Nephron progenitor cell (in vitro differentiated cells): ENCODE data around the gene SLC25A25.
A peak's percentile ranks its signal among the peaks of the same experiment; 100 is the strongest.
"Not testable (repeated sequence)": the region's sequence is repeated elsewhere in the genome, so short reads cannot be mapped to it uniquely, and the experiment has no call there.

Experiments
- DNase-seq: peaks from one replicate; pipeline ENCODE4 v3.0.0; 2021
- H3K27ac Mint-ChIP-seq: 2 replicates; pipeline ENCODE4 v1.8.0; 2021; ENCODE audit warnings: mild to moderate bottlenecking, moderate library complexity, mixed read lengths
- H3K27me3 Mint-ChIP-seq: 2 replicates; pipeline ENCODE4 v1.8.0; 2021; ENCODE audit warnings: mild to moderate bottlenecking, low read depth, mixed read lengths; ENCODE audit not compliant: poor library complexity
- H3K36me3 Mint-ChIP-seq: 2 replicates; pipeline ENCODE4 v1.8.0; 2021; ENCODE audit warnings: low read depth, mixed read lengths
- H3K4me1 Mint-ChIP-seq: 2 replicates; pipeline ENCODE4 v1.8.0; 2021; ENCODE audit warnings: mixed read lengths
- H3K4me3 Mint-ChIP-seq: 2 replicates; pipeline ENCODE4 v1.8.0; 2021; ENCODE audit warnings: mild to moderate bottlenecking, moderate library complexity, mixed read lengths
- H3K9me3 Mint-ChIP-seq: 2 replicates; pipeline ENCODE4 v1.8.0; 2021; ENCODE audit warnings: mild to moderate bottlenecking, moderate library complexity, mixed read lengths
- TF ChIP-seq, protein P1 (sequence below): fragments of 200-600 bp; sonication (generic); IDR thresholded peaks from 2 replicates; pipeline ENCODE4 v1.5.0; 2021; ENCODE audit warnings: antibody characterized with exemption

Gene SLC25A25

DNA sequence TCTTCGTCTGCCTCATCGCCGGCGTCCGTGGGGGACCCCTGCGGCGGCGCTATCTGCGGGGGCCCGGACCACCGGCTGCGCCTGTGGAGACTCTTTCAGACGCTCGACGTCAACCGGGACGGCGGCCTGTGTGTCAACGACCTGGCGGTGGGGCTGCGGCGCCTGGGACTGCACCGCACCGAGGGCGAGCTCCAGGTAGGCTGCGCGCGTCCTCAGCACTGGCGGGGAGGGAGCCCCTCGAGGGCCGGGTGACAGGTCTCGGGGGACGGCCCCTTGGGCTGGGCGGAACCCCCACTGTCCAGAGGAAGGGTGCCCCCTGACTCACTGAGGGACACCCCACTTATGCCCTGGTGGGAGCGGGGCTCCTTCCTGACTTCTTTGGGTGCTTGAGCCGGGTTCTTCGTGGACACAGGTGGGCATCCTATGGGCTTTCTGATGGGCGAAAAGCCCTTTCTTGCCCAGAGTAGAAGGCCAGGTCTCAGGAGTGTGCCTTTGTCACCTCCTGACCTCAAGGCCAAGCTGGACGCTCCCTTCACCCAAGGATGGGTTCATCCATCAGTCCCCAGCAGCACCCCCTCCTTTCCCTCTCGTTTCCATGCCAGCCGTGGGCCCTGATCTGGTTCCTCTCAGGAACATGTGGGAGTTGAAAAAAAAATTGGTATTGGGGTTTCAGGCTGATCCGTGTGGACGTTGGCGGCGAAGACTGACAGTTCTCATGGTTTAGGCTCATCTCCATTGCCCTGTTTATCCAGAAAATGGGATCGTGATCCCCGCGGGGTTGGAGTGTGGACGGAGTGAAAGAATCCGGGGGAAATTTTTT is 564 bp downstream of the SLC25A25 start:
- H3K4me1 Mint-ChIP-seq: peaks cover 46% of the 10 kb centered on the region

GRCh38 chr9:128070874-128071273 is 2.8 kb downstream of the SLC25A25 start:
- Mint-ChIP-seq H3K4me3 (peak overlapping the region; percentile 32), H3K27me3 (no peaks in the 10 kb centered on the region), H3K9me3 (no peaks in the 10 kb centered on the region), H3K36me3 (peaks cover 3% of the 10 kb centered on the region), H3K4me1 (peaks cover 39% of the 10 kb centered on the region), H3K27ac (no peak overlapping the region)
- TF ChIP-seq, protein P1, sequence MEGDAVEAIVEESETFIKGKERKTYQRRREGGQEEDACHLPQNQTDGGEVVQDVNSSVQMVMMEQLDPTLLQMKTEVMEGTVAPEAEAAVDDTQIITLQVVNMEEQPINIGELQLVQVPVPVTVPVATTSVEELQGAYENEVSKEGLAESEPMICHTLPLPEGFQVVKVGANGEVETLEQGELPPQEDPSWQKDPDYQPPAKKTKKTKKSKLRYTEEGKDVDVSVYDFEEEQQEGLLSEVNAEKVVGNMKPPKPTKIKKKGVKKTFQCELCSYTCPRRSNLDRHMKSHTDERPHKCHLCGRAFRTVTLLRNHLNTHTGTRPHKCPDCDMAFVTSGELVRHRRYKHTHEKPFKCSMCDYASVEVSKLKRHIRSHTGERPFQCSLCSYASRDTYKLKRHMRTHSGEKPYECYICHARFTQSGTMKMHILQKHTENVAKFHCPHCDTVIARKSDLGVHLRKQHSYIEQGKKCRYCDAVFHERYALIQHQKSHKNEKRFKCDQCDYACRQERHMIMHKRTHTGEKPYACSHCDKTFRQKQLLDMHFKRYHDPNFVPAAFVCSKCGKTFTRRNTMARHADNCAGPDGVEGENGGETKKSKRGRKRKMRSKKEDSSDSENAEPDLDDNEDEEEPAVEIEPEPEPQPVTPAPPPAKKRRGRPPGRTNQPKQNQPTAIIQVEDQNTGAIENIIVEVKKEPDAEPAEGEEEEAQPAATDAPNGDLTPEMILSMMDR: no peak
- DNase-seq: no peak

More for the DNA sequence above, 564 bp downstream of the SLC25A25 start:
- peak overlapping the region; percentile 92 for H3K4me3 Mint-ChIP-seq
- no peaks in the 10 kb centered on the region for H3K9me3 Mint-ChIP-seq
- no peak for DNase-seq
- no peak overlapping the region for H3K27ac Mint-ChIP-seq
- TF ChIP-seq, protein P1: no peak
- no peaks in the 10 kb centered on the region for H3K27me3 Mint-ChIP-seq
- peaks cover 10% of the 10 kb centered on the region for H3K36me3 Mint-ChIP-seq

DNA sequence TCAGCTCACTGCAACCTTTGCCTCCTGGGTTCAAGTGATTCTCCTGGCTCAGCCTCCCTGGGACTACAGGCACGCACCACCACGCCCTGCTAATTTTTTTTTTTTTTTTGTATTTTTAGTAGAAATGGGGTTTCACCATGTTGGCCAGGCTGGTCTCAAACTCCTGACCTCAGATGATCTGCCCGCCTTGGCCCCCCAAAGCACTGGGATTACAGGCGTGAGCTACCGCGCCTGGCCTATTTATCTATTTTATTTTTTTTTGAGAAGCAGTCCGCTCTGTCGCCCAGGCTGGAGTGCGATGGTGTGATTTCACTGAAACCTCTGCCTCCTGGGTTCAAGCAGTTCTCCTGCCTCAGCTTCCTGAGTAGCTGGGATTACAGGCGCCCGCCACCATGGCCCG is 3.4 kb downstream of the SLC25A25 start:
- H3K36me3 Mint-ChIP-seq, H3K4me3 Mint-ChIP-seq, H3K27ac Mint-ChIP-seq, H3K9me3 Mint-ChIP-seq, DNase-seq, H3K27me3 Mint-ChIP-seq: not testable (repeated sequence)
- peaks cover 34% of the 10 kb centered on the region for H3K4me1 Mint-ChIP-seq

GRCh38 chr9:128072144-128073021 is 4.4 kb downstream of the SLC25A25 start:
- Mint-ChIP-seq H3K9me3 (no peaks in the 10 kb centered on the region), H3K27ac (peak overlapping the region; percentile 95), H3K27me3 (peaks cover 5% of the 10 kb centered on the region), H3K36me3 (peaks cover 6% of the 10 kb centered on the region), H3K4me3 (peak overlapping the region; percentile 31), H3K4me1 (peaks cover 36% of the 10 kb centered on the region)
- TF ChIP-seq, protein P1: no peak
- DNase-seq: no peak

- peaks cover 6% of the 10 kb centered on the region for H3K36me3 Mint-ChIP-seq
- H3K27ac Mint-ChIP-seq: no peak overlapping the region
- peaks cover 5% of the 10 kb centered on the region for H3K27me3 Mint-ChIP-seq
- no peak overlapping the region for H3K4me3 Mint-ChIP-seq
- no peaks in the 10 kb centered on the region for H3K9me3 Mint-ChIP-seq
- peaks cover 46% of the 10 kb centered on the region for H3K4me1 Mint-ChIP-seq
- TF ChIP-seq, protein P1: no peak
- DNase-seq: no peak
These were observed 5.3 kb downstream of the SLC25A25 start for GRCh38 chr9:128073253-128073886.
